ENCODE data around the gene NKIRAS1.
"Not testable (repeated sequence)": the region's sequence is repeated elsewhere in the genome, so short reads cannot be mapped to it uniquely, and the experiment has no call there.

The NKIRAS1 gene

GRCh38 chr3:23869977-23870662 is 46.7 kb downstream of the NKIRAS1 start:
- no peak for DNase-seq (ENCODE audit: low read depth)

- no peak for DNase-seq (ENCODE audit: low read depth)
These were observed 49.0 kb downstream of the NKIRAS1 start for GRCh38 chr3:23867838-23868237.

GRCh38 chr3:23867400-23867799 is 49.4 kb downstream of the NKIRAS1 start:
- DNase-seq (ENCODE audit: low read depth) = no peak

DNA sequence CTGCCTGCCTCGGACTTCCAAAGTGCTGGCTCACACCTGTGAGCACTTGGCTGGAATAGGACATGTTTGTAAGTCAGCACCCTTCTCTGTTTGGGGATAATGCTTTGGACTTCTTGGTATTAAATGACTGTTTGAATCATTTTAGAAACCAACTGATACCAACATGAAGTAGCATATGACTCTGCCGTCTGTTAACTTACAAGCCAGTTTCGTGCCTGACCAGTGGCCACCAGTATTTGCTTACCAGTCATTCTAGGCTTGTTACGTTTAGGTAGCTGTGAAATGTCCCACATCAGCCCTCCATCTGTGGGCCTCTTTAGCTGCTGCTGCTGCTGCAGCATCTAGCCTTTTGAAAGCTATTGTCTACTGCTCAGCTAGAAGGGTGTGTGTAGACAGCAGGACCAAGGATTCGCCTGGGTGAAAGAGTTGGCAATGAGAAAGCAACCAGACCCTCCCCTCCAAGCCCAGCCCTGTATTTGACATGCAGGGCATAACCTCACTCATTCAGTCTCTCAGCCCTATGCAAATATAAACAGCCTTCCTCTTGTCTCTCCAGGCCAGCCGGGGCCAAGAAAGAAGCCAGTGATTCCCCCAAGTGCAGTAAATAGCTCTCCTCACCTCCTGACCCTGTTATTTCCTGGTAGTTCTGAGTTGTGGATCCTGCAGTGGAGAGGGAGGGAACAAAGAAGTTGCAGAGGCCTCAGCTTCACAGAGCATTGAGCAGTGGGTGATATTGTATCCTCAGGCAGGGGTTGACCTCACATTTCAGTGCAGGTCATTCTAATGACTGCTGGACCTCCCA is 51.0 kb downstream of the NKIRAS1 start:
- DNase-seq (ENCODE audit: low read depth) = no peak

DNA sequence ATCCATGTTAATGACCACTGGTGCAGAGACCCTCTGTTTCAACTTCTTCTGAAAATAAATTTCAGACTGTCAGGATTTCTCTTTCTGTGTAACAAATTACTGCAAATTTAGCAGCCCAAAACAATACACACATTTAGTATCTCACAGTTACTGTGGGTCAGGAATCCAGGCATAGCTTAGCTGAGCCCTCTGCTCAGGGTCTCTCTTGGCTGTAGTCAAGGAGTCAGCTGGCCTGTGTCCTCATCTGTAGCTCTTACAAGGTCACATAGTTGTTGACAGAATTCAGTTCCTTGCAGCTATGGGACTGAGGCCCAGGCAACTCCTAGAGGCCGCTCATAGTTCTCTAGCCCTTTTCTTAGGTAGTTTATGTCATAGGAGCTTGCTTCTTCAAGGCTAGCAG is 51.9 kb downstream of the NKIRAS1 start:
- no peak for DNase-seq (ENCODE audit: low read depth)

- DNase-seq (ENCODE audit: low read depth) = no peak
These were observed 53.7 kb downstream of the NKIRAS1 start for GRCh38 chr3:23863060-23863459.

DNA sequence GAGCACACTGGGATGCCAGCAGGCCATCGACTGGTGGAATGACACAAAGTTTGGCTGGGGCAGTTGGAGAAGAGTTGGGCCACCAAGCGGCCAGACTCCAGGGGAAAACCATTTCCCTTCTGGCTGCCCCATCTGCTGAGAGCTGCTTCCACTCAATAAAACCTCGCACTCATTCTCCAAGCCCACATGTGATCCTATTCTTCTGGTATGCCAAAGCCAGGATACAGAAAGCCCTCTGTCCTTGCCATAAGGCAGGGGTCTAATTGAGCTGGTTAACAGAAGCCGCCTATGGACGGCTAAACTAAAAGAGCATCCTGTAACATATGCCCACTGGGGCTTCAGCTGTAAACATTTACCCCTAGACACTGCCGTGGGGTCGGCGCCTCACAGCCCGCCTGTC is 55.1 kb downstream of the NKIRAS1 start:
- no peak for DNase-seq (ENCODE audit: low read depth)

DNA sequence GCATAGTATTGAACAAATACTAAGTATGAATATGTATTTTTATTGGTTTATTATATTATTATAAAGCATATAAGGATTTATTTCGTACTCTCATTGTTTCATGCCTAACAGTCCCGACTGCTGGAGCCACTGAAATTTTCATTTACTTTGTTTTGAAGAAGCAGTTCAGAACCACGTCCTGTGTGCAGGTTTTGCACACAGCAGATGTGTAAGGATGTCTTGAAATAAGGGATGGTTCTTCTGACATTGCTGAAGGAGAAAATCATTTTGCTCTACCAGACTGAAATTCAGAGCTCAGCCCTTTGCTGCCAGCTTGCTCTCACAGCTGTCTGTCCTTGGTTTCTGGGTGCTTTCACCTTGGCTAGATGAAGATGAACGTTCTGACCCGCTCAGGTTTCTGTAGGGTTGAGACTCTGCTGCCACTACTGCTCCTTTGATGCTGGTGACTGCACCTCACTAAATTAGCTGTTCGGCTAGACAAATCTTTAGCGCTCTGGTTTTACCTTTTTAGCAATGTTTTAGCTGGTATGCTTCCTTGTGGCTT is 56.9 kb downstream of the NKIRAS1 start:
- DNase-seq (ENCODE audit: low read depth) = no peak

DNA sequence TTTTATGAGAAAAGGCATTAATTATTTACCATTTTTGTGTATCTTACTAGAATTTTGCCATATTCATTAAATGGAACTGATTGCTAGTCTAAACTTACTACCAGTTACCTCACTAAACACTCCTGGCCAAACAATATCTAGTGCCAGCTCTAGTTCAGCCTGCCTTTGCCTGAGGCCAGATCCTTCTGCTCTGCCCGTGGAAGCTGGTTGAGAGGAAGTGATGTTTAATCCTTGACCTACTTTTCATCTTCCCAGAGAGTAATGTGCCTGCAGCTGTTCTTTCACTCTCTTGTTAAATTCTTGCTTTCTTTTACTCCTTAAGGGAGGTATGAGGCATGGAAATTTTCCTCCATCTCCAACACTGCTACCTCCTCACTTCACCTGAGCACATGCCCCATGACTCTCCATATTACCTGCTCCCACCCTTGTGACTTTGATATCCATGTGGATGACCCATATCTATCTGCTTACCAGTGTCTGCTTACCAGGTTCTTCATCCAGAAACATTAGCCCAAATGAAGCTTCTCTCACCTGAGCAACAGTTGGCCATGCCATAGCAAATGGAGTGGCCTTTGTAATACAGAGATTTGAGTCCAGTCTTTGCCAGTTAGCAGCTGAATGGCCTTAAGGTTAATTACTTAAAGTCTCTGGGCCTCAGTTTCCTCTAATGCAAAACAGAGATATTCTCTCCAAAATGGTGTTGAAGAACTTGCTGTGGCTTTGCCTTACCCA is 57.6 kb downstream of the NKIRAS1 start:
- no peak for DNase-seq (ENCODE audit: low read depth)

- DNase-seq (ENCODE audit: low read depth) = no peak
These were observed 60.5 kb downstream of the NKIRAS1 start for GRCh38 chr3:23856286-23856685.

- DNase-seq (ENCODE audit: low read depth) = not testable (repeated sequence)
These were observed 67.3 kb downstream of the NKIRAS1 start for GRCh38 chr3:23849462-23849861.

DNA sequence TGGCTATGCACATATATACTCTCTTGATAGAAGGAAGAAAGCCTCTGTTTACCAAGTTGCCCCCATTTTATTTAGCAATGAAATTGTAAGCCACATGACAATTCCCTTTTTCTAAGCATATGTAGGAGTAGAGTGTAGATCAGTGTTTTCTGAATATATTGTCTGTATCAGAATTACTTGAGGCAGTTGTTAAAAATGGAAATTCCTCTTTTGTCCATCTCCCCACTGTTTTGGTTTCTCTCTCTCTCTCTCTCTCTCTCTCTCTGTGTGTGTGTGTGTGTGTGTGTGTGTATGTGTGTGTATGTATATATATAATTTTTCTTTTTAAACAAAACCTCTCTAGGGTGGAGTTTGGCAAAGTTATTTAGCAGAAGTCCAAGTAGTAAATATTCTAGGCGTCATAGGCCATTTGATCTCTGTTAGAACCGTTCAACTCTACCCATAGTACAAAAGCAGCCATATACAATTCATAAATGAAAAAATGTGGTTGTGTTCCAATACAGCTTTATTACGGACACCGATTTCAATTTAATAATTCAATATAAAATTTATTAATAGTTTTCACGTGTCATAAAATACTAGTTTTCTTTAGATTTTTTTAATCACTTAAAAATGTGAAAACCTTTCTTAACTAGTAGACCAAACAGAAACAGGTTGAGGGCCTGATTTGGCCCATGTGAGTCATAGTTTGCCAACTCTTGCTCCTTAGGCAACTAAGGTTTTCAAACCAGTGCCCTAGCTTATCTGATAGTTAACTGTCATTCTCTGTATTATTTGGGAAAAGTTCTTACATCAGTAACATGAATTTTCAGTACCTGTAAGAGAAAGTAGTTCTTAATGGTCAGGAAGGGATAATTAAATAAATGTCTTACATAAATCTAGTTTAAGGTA is 71.2 kb downstream of the NKIRAS1 start:
- DNase-seq (ENCODE audit: low read depth) = no peak

- DNase-seq (ENCODE audit: low read depth) = no peak
These were observed 72.9 kb downstream of the NKIRAS1 start for GRCh38 chr3:23843869-23844268.

Data from stimulated activated CD8-positive, alpha-beta memory T cell treated with anti-CD3 and anti-CD28 coated beads, Interleukin-4, amount 100 ng/mL, for 24 hours (primary cell).